BE2C (cell line): ENCODE data around the gene HUS1.
A peak's percentile ranks its signal among the peaks of the same experiment; 100 is the strongest.
"Not testable (repeated sequence)": the region's sequence is repeated elsewhere in the genome, so short reads cannot be mapped to it uniquely, and the experiment has no call there.

ENCODE experiments used
- DNase-seq: peaks from one replicate; pipeline ENCODE4 v3.0.0-alpha.2; 2020
- H3K27me3 ChIP-seq: fragments of 250-450 bp; sonication (Bioruptor Pico); 2 replicates; pipeline ENCODE4 v1.5.1; 2020; ENCODE audit warnings: mild to moderate bottlenecking
- H3K36me3 ChIP-seq: fragments of 250-450 bp; sonication (Bioruptor Pico); 2 replicates; pipeline ENCODE4 v1.5.1; 2020; ENCODE audit warnings: mild to moderate bottlenecking
- H3K4me1 ChIP-seq: fragments of 250-450 bp; sonication (Bioruptor Pico); 2 replicates; pipeline ENCODE4 v1.5.1; 2020
- H3K4me3 ChIP-seq: 2 replicates; pipeline ENCODE4 v1.5.1; 2011; ENCODE audit warnings: low read depth, low read length
- H3K9me3 ChIP-seq: fragments of 250-450 bp; sonication (Bioruptor Pico); 2 replicates; pipeline ENCODE4 v1.5.1; 2020
- CTCF ChIP-seq: IDR thresholded peaks from 2 replicates; pipeline ENCODE4 v1.5.1; 2012; ENCODE audit warnings: mild to moderate bottlenecking, low read depth, low read length

Gene HUS1

DNA sequence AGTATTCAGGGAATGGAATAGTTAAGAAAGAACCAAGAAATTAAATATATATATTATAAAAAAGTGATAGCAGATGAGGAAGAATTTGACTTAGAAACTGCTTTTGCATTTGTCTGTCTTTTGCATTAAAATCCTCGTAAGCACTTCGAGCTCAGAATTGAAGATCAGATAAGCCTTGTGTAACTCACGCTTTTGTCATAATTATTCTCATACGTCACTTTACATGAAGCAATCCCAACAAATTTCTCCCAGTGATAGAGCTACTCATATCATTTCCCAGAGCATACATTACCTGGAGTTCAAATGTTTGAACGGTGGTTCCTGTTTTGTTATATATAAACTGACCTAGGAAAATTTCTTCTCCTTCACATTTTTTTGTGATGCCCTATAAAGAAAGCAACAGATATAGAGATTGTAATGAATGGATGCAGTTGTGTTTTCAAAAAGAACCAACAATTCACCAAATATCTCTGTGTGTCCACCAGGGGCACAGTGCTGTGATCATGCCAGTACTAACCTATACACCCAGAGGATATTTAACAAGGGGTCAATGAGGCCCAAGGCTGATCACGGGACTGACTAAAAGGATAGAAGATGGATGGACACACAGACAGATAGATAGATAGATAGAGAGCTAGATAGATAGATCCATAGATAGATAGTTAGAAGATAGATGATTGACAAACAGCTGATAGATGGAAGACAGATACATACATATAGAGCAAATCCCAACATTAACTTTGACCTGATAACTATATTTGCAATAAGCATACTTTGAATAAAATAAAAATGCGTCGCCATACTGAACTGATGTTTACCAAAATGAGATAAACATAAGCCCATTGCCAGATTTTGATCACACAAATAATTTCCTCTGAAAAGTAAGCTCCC is 9.3 kb upstream of the HUS1 start:
- Histone ChIP-seq H3K36me3 (no peaks in the 10 kb centered on the region), H3K9me3 (no peaks in the 10 kb centered on the region), H3K27me3 (no peaks in the 10 kb centered on the region), H3K4me3 (no peak overlapping the region), H3K4me1 (no peaks in the 10 kb centered on the region)
- no peak for DNase-seq
- TF ChIP-seq CTCF = peak; percentile 64

DNA sequence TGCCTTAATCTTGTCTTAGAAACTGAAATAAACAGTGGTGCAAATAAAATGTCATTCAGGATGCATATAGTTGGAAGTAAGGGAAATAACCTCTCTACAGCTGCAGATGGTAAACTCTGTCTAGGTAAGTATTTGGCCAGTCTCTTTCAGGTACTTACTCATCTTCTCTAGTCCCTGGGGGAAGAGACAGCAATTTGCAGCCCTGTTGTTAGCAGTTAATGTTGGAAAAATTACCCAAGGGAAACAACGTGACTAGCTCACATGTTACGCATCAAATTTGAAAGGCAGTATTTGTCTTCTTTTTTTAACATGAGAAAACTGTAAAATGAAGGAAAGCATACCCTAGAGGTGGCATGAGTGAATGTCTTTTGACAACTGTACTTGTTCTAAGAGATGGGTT is 3.2 kb upstream of the HUS1 start:
- H3K4me1 ChIP-seq = no peaks in the 10 kb centered on the region; the same call in 1 of the 2 replicates
- no peak for DNase-seq
- H3K4me3 ChIP-seq = no peak overlapping the region
- no peaks in the 10 kb centered on the region for H3K9me3 ChIP-seq
- no peaks in the 10 kb centered on the region for H3K27me3 ChIP-seq
- TF ChIP-seq CTCF = no peak
- H3K36me3 ChIP-seq = peaks cover 8% of the 10 kb centered on the region

DNA sequence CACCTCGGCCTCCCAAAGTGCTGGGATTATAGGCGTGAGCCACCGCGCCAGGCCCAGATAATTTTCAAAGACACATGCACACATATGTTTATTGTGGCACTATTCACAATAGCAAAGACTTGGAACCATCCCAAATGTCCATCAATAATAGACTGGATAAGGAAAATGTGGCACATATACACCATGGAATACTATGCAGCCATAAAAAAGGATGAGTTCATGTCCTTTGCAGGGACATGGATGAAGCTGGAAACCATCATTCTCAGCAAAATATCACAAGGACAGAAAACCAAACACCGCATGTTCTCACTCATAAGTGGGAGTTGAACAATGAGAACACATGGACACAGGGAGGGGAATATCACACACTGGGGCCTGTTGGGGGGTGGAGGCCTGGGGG is 1.2 kb upstream of the HUS1 start:
- H3K4me1 ChIP-seq, H3K27me3 ChIP-seq, DNase-seq, H3K9me3 ChIP-seq, H3K4me3 ChIP-seq: not testable (repeated sequence)
- H3K36me3 ChIP-seq = peaks cover 28% of the 10 kb centered on the region

- no peak for DNase-seq
- no peaks in the 10 kb centered on the region; the same call in 1 of the 2 replicates for H3K4me1 ChIP-seq
- H3K4me3 ChIP-seq = peak overlapping the region; percentile 80
- no peaks in the 10 kb centered on the region for H3K9me3 ChIP-seq
- H3K27me3 ChIP-seq = no peaks in the 10 kb centered on the region
- no peak for TF ChIP-seq CTCF
- peaks cover 32% of the 10 kb centered on the region for H3K36me3 ChIP-seq
These were observed 392 bp upstream of the HUS1 start for GRCh38 chr7:47979832-47980181.

DNA sequence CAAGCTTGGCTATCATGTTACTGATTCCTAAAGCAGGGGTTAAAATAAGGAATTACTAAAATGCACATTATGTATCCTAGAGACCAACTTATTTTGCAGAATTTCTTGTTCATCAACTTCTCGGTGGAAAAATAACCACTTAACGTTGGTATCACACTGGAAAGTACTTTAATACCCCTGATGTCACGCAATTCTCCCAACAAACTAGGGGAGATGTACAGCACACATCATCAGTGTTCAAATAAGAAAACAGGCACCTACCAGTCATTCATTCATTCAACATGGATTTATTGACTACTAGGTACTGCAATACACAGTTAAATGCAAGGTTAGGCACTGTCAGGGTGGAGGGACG is 648 bp downstream of the HUS1 start:
- H3K27me3 ChIP-seq = no peaks in the 10 kb centered on the region
- H3K4me3 ChIP-seq = peak overlapping the region; percentile 80
- H3K9me3 ChIP-seq = no peaks in the 10 kb centered on the region
- no peaks in the 10 kb centered on the region; the same call in 1 of the 2 replicates for H3K4me1 ChIP-seq
- TF ChIP-seq CTCF = no peak
- peaks cover 43% of the 10 kb centered on the region for H3K36me3 ChIP-seq
- no peak for DNase-seq

DNA sequence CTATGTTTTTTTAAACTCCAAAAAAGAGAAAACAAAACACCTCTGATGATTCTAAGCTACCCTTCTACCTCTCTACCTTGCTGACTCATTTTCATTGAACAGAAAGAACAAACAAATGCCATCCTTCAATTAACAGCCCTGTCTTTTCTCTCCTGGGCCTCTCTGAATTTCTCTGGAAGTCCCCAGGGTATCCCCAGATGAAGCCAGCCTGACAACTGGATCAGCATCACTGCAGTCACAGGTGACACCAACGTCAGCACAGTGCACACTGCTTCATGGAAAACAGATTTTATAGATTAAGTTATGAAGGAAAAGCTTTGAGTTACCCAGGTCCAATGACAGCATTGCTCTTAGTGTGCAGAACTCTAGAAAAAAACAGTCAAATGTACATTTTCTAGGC is 5.7 kb downstream of the HUS1 start:
- no peaks in the 10 kb centered on the region for H3K27me3 ChIP-seq
- peaks cover 56% of the 10 kb centered on the region for H3K36me3 ChIP-seq
- no peak overlapping the region for H3K4me3 ChIP-seq
- H3K4me1 ChIP-seq = no peaks in the 10 kb centered on the region; the same call in 1 of the 2 replicates
- no peak for DNase-seq
- H3K9me3 ChIP-seq = no peaks in the 10 kb centered on the region
- TF ChIP-seq CTCF = no peak
